KOPT-K1 (cell line): Measurements from ENCODE around the gene GALNT1.

ENCODE experiments used
- H3K27ac ChIP-seq: fragments of 200-600 bp; sonication (generic); 2 replicates; pipeline ENCODE4 v1.5.1; 2016; ENCODE audit warnings: antibody characterized with exemption, mild to moderate bottlenecking, low read depth, low read length; ENCODE audit not compliant: poor library complexity, severe bottlenecking
- H3K36me3 ChIP-seq: fragments of 200-600 bp; sonication (generic); 2 replicates; pipeline ENCODE4 v1.5.1; 2017; ENCODE audit warnings: antibody characterized with exemption, mild to moderate bottlenecking, low read length, moderate library complexity; ENCODE audit not compliant: insufficient read depth
- H3K9me3 ChIP-seq: fragments of 200-600 bp; sonication (generic); 2 replicates; pipeline ENCODE4 v1.5.1; 2017; ENCODE audit warnings: antibody characterized with exemption, low read length, mild to moderate bottlenecking; ENCODE audit not compliant: insufficient read depth, poor library complexity, severe bottlenecking

GALNT1 gene

GRCh38 chr18:35694808-35695207 is 113.3 kb downstream of the GALNT1 start:
- H3K27ac ChIP-seq: no peak overlapping the region
- H3K9me3 ChIP-seq: no peaks in the 10 kb centered on the region
- H3K36me3 ChIP-seq: no peaks in the 10 kb centered on the region

- Histone ChIP-seq H3K36me3 (no peaks in the 10 kb centered on the region), H3K27ac (no peak overlapping the region)
Measured at GRCh38 chr18:35695384-35695783, 113.8 kb downstream of the GALNT1 start.

GRCh38 chr18:35695803-35696202 is 114.3 kb downstream of the GALNT1 start:
- no peaks in the 10 kb centered on the region for H3K36me3 ChIP-seq
- no peak overlapping the region for H3K27ac ChIP-seq
- H3K9me3 ChIP-seq: no peaks in the 10 kb centered on the region

More at GRCh38 chr18:35695384-35695783, 113.8 kb downstream of the GALNT1 start:
- no peaks in the 10 kb centered on the region for H3K9me3 ChIP-seq

- Histone ChIP-seq H3K36me3 (no peaks in the 10 kb centered on the region), H3K9me3 (no peaks in the 10 kb centered on the region), H3K27ac (no peak overlapping the region)
Measured at GRCh38 chr18:35696307-35696706, 114.8 kb downstream of the GALNT1 start.

GRCh38 chr18:35697869-35698268 is 116.3 kb downstream of the GALNT1 start:
- Histone ChIP-seq H3K9me3 (no peaks in the 10 kb centered on the region), H3K36me3 (no peaks in the 10 kb centered on the region), H3K27ac (no peak overlapping the region)

GRCh38 chr18:35703043-35703688 is 121.6 kb downstream of the GALNT1 start:
- Histone ChIP-seq H3K9me3 (no peaks in the 10 kb centered on the region), H3K27ac (no peak overlapping the region), H3K36me3 (no peaks in the 10 kb centered on the region)

GRCh38 chr18:35705988-35706387 is 124.4 kb downstream of the GALNT1 start:
- no peak overlapping the region for H3K27ac ChIP-seq
- H3K9me3 ChIP-seq: no peaks in the 10 kb centered on the region
- no peaks in the 10 kb centered on the region for H3K36me3 ChIP-seq

GRCh38 chr18:35707247-35707646 is 125.7 kb downstream of the GALNT1 start:
- H3K27ac ChIP-seq: no peak overlapping the region
- H3K9me3 ChIP-seq: no peaks in the 10 kb centered on the region
- H3K36me3 ChIP-seq: no peaks in the 10 kb centered on the region

GRCh38 chr18:35707674-35708073 is 126.1 kb downstream of the GALNT1 start:
- Histone ChIP-seq H3K36me3 (no peaks in the 10 kb centered on the region), H3K9me3 (no peaks in the 10 kb centered on the region), H3K27ac (no peak overlapping the region)

- no peak overlapping the region for H3K27ac ChIP-seq
- no peaks in the 10 kb centered on the region for H3K36me3 ChIP-seq
Measured at GRCh38 chr18:35710581-35710980, 129.0 kb downstream of the GALNT1 start.

GRCh38 chr18:35711227-35711626 is 129.7 kb downstream of the GALNT1 start:
- Histone ChIP-seq H3K36me3 (no peaks in the 10 kb centered on the region), H3K27ac (no peak overlapping the region), H3K9me3 (no peaks in the 10 kb centered on the region)

More at GRCh38 chr18:35710581-35710980, 129.0 kb downstream of the GALNT1 start:
- no peaks in the 10 kb centered on the region for H3K9me3 ChIP-seq

- no peak overlapping the region for H3K27ac ChIP-seq
- H3K9me3 ChIP-seq: no peaks in the 10 kb centered on the region
- H3K36me3 ChIP-seq: no peaks in the 10 kb centered on the region
Measured at GRCh38 chr18:35713545-35713944, 132.0 kb downstream of the GALNT1 start.

GRCh38 chr18:35714539-35714938 is 133.0 kb downstream of the GALNT1 start:
- H3K9me3 ChIP-seq: no peaks in the 10 kb centered on the region

GRCh38 chr18:35715139-35715538 is 133.6 kb downstream of the GALNT1 start:
- H3K36me3 ChIP-seq: no peaks in the 10 kb centered on the region
- no peaks in the 10 kb centered on the region for H3K9me3 ChIP-seq
- no peak overlapping the region for H3K27ac ChIP-seq

More at GRCh38 chr18:35714539-35714938, 133.0 kb downstream of the GALNT1 start:
- Histone ChIP-seq H3K36me3 (no peaks in the 10 kb centered on the region), H3K27ac (no peak overlapping the region)

- no peak overlapping the region for H3K27ac ChIP-seq
- no peaks in the 10 kb centered on the region for H3K36me3 ChIP-seq
- H3K9me3 ChIP-seq: no peaks in the 10 kb centered on the region
Measured at GRCh38 chr18:35716169-35716831, 134.8 kb downstream of the GALNT1 start.

GRCh38 chr18:35717182-35717581 is 135.6 kb downstream of the GALNT1 start:
- H3K36me3 ChIP-seq: no peaks in the 10 kb centered on the region
- H3K27ac ChIP-seq: no peak overlapping the region
- H3K9me3 ChIP-seq: no peaks in the 10 kb centered on the region
